CD4-positive, alpha-beta T cell treated with Interleukin-4 for 1 hour (primary cell): ENCODE data around the gene MYBPH.

Source experiments
- DNase-seq, 2 donors: peaks; one replicate each; pipeline ENCODE4 v3.0.0-alpha.2; 2020 to 2022

Gene MYBPH

DNA sequence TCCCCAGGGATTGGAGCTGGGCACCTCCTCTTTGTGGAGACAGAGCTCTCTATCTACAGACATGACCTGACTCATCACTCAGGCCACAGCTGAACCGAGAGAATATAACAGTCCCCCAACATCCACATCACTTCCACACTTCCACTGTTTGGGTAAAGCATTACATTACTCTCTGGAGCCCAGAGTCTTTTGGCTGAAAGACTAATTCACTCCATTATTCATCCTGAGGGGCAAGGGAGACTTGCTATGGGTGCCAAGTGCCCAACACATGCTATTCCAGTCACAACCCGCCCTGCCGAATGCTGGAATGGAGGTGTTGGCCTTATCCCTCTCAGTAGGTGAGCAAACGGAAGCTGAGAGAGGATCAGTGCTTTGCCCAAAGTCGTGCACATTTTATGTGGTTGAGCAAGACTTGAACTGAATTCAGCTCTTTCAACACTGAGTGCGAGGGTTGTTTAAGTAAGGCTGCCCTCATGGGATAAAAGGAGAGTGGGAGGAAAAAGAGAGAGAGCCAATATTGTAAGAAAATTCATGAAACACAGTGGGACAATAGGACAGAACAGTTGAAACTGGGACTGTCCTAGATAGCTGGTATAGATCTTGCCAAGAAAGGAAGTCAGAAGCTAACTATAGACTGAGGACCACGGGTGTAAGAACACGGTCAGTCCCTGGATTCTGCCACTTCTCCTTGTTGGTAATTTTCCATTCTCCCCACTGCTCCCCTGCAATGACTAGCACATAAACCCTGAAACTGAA, 24.4 kb upstream of the MYBPH start:
- DNase-seq: no peak

DNA sequence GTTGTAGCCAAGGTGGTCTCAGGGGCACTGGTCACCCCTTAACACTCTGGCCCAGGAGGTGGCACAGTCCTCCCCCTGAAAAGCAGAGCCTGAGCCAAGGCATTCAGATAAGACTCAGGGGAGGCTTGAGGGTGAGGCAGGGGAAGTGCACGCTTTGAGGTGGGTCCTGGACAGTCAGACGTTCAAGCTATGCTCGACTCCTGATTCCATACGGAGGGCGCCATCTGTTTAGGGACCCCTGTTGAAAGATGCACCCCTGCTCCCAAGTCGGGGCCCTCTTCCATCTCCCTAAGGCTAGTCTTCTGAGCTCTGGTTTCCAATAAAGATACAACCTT, 23.8 kb upstream of the MYBPH start:
- DNase-seq: no peak

DNA sequence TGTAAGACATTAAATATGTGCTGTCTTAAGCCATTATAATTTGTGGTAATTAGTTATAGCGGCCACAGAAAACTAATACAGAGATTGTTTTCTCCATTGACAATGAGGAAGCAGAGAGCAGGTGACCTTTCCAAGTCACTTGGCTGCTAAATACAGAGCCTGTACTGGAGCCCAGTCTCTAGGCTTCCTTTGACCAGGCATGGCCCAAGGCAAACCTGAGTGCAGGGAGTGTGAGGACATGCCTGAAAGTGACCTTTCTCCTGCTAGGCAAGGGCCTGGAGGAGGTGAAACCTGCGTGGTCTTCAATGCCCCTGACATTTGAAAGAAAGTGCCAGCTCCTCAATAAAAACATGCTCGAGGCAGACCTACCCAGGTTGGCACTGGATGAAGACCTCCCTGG, 23.4 kb upstream of the MYBPH start:
- DNase-seq: no peak

DNA sequence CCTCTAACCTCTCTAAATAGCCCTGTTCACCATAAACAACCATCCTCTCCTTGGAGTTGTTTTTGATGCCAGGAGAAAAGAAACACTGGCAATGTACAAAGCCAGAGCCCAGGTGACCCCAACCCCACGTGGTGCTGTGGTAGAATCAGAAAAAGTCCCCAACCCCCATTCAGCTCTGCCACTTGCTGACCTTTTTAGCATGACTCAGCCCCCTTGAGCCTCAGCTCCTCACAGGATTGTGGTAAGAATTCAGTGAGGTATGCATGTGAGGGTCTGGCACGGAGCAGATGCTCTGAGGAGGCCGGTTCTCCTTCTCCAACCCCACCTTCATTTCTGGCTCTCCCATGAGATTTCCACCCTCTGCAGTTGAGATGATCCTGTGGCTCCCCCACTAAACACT, 22.0 kb upstream of the MYBPH start:
- DNase-seq: no peak

- DNase-seq: no peak
Observed at GRCh38 chr1:203196371-203196770, 20.7 kb upstream of the MYBPH start.

DNA sequence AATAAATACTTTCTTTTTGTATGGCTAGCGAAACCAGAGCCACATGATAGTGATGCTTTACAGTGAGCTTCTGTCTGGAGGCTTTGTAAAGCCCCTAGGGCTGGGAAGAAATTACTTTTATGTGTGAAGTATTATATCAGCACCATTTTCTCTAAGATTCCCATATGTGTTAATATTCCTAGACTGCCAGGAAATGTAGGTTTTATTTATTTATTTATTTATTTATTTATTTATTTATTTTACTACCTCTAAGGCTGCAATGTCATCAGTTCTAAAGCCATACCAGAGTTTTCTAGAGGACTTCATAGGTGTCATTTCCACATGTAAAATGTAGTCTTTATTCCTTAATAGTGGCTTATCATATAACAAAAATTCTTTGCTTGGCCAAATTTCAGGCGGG, 15.3 kb upstream of the MYBPH start:
- DNase-seq: no peak

GRCh38 chr1:203189951-203190352, 14.3 kb upstream of the MYBPH start:
- DNase-seq: no peak

- no peak for DNase-seq
Observed at GRCh38 chr1:203188686-203189232, 13.1 kb upstream of the MYBPH start.

DNA sequence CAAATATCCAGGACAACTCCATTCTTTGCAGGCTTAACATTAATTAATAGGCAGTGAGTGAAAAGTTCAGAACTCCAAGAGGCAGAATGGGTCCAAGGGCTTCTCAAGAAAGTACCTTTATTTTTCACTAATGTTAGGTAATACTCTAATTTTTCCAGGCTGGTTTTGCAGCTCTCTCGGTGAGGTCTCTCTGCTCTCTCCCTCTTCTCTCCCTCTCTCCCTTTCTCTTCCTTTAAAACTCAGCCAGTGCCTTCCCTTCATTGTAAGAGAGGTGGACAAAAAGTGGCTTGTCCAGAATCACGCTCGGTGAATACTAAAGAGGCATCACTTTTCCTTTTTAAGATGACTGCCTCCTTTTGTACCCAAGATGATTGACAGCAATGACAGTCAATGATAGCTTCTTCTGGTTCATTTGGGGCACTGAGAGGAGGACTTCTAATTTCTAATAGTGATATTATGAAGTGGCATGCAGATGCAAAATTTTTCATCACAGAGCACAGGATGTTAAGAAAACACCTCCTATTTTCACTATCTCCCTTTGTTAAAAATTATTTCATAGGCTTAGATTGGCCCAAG, 12.2 kb upstream of the MYBPH start:
- DNase-seq: no peak

- DNase-seq: no peak
Observed at GRCh38 chr1:203187304-203187685, 11.7 kb upstream of the MYBPH start.

- DNase-seq: no peak
Observed at GRCh38 chr1:203186446-203187303, 11.0 kb upstream of the MYBPH start, which contains the start of gene CHI3L1. Gene CHI3L1 (minus strand): TSS chr1:203186704. CDS start chr1:203186623, 81 bp downstream.

GRCh38 chr1:203186091-203186445, 10.4 kb upstream of the MYBPH start:
- no peak for DNase-seq

GRCh38 chr1:203185585-203185984, 10.0 kb upstream of the MYBPH start:
- no peak for DNase-seq

DNA sequence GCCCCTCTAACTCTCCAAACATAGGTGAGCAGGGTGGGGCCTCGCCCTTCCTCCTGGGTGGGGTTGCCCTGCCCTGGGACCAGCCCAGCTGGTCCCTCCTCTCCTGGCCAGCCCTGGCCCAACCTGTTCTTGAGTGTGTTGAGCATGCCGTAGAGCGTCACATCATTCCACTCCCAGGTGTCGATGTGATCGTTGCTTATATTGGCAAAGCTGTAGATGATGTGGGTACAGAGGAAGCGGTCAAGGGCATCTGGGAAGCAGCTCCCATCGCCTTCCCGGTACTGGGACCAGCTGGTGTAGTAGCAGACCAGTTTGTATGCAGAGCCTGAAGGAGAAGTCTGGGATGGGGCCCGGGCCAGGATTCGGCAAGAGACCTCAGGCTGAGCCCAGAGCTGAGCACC, 9.4 kb upstream of the MYBPH start:
- no peak for DNase-seq

DNA sequence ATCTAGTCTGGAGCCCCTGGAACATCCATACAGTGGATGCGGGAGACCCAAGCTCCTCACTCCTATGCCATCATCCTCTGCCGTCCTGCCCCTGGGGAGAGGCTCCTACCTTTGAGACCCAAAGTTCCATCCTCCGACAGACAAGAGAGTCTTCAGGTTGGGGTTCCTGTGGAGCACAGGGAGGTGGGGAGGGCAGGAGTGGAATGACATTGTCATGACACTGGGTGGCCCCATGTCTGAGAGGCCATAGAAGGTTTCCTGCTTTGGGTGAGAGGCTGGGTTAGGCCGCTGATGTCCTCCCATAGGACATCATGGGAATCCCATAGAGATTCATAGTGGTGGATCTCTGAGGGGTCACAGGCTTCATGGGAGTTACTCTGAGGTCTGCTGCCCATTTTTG, 8.8 kb upstream of the MYBPH start:
- no peak for DNase-seq

- no peak for DNase-seq
Observed at GRCh38 chr1:203183828-203184227, 8.2 kb upstream of the MYBPH start.

DNA sequence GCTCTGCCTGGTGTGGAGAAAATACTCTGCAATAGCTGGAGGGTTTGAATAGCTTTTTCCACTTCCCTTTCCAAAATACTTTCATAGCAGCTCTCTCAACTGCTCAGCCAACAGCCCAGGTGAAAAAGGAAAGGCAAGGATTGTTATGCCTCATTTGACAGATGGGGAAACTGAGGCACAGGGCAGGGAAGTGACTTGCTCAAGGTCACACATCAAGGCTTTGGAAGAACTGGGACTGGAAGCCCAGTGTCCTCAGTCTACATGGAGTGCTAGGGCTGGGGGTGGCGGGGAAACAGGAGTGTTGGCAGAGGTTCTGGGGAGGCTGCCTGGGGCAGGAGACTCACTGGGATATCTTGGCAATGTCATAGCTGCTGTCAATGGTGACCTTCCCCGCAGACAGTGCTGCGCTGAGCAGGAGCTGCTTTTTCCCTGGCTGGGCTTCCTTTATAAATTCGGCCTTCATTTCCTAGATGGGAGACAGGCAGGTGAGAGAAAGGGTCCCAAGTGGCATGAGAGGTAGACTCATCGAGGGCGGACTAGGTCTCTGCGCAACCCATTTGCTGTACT, 6.8 kb upstream of the MYBPH start:
- DNase-seq: no peak

- DNase-seq: no peak
Observed at GRCh38 chr1:203181586-203182386, 6.2 kb upstream of the MYBPH start.

- no peak for DNase-seq
Observed at GRCh38 chr1:203180611-203181330, 5.1 kb upstream of the MYBPH start.

GRCh38 chr1:203179667-203180005, 4.0 kb upstream of the MYBPH start:
- DNase-seq: no peak

DNA sequence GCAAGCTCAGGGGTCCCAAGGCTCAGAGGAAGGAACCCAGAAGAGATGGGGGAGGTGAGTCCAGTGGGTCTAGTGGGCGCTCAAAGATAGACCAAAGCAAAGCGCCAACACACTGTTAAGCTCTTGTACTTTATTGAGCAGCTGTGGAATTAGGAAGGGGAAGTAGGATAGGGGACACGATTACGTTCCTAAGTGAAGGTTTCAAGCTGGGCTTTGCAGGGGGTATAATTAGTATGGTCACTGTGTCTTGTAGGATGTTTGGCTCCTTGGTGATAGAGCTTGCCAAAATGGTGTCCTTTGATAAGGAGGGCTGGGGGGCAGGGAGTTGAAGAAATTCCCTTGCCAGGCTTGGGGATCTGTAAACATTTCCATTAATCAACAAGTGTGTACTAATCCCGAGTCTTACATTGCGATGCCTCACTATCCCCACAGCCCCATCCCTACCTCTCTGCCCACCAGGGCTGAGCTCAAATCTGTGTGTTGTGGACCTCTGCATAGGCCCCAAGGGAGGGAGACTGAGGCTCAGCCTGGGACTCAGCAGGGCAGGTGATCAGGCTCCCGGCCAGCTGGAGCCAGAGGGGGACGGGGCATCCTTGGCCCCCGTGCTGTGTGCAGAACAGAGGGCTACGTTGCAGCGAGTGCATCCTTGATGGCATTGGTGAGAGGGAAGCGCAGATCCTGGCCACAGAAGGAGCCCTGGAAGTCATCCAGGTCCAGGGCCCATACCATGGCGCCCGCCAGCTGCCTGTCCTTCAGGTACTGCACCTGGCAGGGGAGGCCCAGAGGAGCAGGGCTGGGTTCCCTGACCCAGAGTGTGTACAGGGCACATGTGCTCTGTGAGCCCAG, 3.4 kb upstream of the MYBPH start:
- no peak for DNase-seq
